ENCODE data around the gene HAPLN1.

HAPLN1 gene

GRCh38 chr5:83672646-83673045 is 48.0 kb downstream of the HAPLN1 start:
- Histone ChIP-seq H3K27me3 (ENCODE audit: control insufficient read depth, insufficient read depth, low read length) (no peaks in the 10 kb centered on the region), H3K4me1 (ENCODE audit: control insufficient read depth, insufficient read depth, low read length) (no peaks in the 10 kb centered on the region), H3K9ac (ENCODE audit: low read length) (no peak overlapping the region), H3K4me3 (ENCODE audit: low read length) (no peak overlapping the region), H3K36me3 (ENCODE audit: control insufficient read depth, insufficient read depth, low read length) (no peaks in the 10 kb centered on the region), H3K9me3 (ENCODE audit: control insufficient read depth, low read length) (no peaks in the 10 kb centered on the region)

DNA sequence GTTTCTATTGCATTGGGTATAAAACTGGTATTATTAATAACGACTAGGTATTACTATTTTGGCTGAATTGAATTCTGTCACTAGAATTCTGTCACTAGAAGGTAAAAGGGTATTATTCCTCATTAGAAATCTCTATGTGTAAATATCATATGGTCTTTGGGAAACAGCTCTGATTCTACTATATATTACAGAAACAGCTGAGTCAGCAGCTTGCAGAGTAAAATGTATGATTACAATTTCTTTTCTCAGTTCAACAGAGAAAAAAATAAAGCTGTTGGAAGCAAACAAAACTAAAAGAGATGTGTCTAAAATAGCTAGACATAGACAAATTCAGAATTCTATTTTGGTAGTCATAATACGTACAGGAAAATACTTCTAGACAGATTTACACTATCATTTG is 48.5 kb downstream of the HAPLN1 start:
- no peak overlapping the region for H3K4me3 ChIP-seq (ENCODE audit: low read length)
- no peak overlapping the region for H3K9ac ChIP-seq (ENCODE audit: low read length)
- H3K27me3 ChIP-seq (ENCODE audit: control insufficient read depth, insufficient read depth, low read length): no peaks in the 10 kb centered on the region
- no peaks in the 10 kb centered on the region for H3K36me3 ChIP-seq (ENCODE audit: control insufficient read depth, insufficient read depth, low read length)
- no peaks in the 10 kb centered on the region for H3K4me1 ChIP-seq (ENCODE audit: control insufficient read depth, insufficient read depth, low read length)
- no peaks in the 10 kb centered on the region for H3K9me3 ChIP-seq (ENCODE audit: control insufficient read depth, low read length)

GRCh38 chr5:83665631-83666030 is 55.0 kb downstream of the HAPLN1 start:
- no peaks in the 10 kb centered on the region for H3K9me3 ChIP-seq (ENCODE audit: control insufficient read depth, low read length)
- H3K4me3 ChIP-seq (ENCODE audit: low read length): no peak overlapping the region
- H3K27me3 ChIP-seq (ENCODE audit: control insufficient read depth, insufficient read depth, low read length): no peaks in the 10 kb centered on the region
- H3K9ac ChIP-seq (ENCODE audit: low read length): no peak overlapping the region
- H3K4me1 ChIP-seq (ENCODE audit: control insufficient read depth, insufficient read depth, low read length): no peaks in the 10 kb centered on the region
- H3K36me3 ChIP-seq (ENCODE audit: control insufficient read depth, insufficient read depth, low read length): no peaks in the 10 kb centered on the region

DNA sequence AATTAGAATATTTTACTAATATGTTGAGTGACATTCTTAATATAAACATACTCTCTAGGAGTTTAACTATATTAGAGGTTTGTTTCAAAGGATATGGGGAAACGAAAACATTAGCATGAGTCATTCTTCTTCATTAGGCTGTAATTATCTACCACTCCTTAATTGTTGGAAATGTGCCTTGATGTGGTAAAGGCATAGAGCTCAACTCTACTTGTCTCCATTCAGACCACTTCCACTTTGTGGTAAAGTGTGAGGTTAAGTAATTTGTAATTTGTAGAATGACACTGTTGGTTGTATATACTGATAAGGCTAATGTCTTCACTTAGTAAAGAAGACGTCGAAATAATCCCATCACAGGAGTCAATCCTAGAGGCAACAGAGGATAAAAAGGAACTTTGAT is 58.1 kb downstream of the HAPLN1 start:
- Histone ChIP-seq H3K36me3 (ENCODE audit: control insufficient read depth, insufficient read depth, low read length) (no peaks in the 10 kb centered on the region), H3K9me3 (ENCODE audit: control insufficient read depth, low read length) (no peaks in the 10 kb centered on the region), H3K9ac (ENCODE audit: low read length) (no peak overlapping the region), H3K4me1 (ENCODE audit: control insufficient read depth, insufficient read depth, low read length) (no peaks in the 10 kb centered on the region), H3K27me3 (ENCODE audit: control insufficient read depth, insufficient read depth, low read length) (no peaks in the 10 kb centered on the region), H3K4me3 (ENCODE audit: low read length) (no peak overlapping the region)

GRCh38 chr5:83657807-83658525 is 62.7 kb downstream of the HAPLN1 start:
- Histone ChIP-seq H3K4me3 (ENCODE audit: low read length) (no peak overlapping the region), H3K4me1 (ENCODE audit: control insufficient read depth, insufficient read depth, low read length) (no peaks in the 10 kb centered on the region), H3K9ac (ENCODE audit: low read length) (no peak overlapping the region), H3K9me3 (ENCODE audit: control insufficient read depth, low read length) (no peaks in the 10 kb centered on the region), H3K27me3 (ENCODE audit: control insufficient read depth, insufficient read depth, low read length) (no peaks in the 10 kb centered on the region), H3K36me3 (ENCODE audit: control insufficient read depth, insufficient read depth, low read length) (no peaks in the 10 kb centered on the region)

DNA sequence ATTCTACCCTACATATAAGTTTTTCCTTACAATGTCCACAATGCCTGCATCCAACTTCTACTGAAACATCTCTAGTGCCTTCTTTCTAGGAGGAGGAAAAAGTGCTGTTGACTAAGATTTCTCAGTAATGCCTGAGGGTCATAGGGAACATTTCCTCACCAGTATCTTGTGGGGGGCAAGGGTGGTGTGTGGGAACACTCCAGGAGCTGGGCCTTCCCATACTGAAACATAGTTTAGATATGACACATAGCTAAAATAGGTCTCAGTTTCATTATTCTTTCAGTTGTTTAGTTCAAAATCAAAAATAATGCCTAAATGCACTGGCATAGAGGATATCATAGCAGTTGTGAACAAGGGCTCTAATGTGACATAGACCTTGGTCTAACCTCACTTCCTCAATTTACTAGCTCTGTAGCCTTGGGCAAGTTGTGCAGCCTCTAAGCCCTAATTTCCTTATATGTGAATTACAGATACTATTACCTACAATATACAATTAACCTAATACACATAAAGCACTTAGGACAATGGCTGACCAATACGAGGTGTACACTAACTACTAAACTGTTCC is 66.1 kb downstream of the HAPLN1 start:
- no peak overlapping the region for H3K4me3 ChIP-seq (ENCODE audit: low read length)
- no peak overlapping the region for H3K9ac ChIP-seq (ENCODE audit: low read length)
- H3K4me1 ChIP-seq (ENCODE audit: control insufficient read depth, insufficient read depth, low read length): no peaks in the 10 kb centered on the region
- H3K27me3 ChIP-seq (ENCODE audit: control insufficient read depth, insufficient read depth, low read length): no peaks in the 10 kb centered on the region
- no peaks in the 10 kb centered on the region for H3K36me3 ChIP-seq (ENCODE audit: control insufficient read depth, insufficient read depth, low read length)
- no peaks in the 10 kb centered on the region for H3K9me3 ChIP-seq (ENCODE audit: control insufficient read depth, low read length)

- no peaks in the 10 kb centered on the region for H3K9me3 ChIP-seq (ENCODE audit: control insufficient read depth, low read length)
Measured at GRCh38 chr5:83653669-83654068, 67.0 kb downstream of the HAPLN1 start.

GRCh38 chr5:83645936-83646335 is 74.7 kb downstream of the HAPLN1 start:
- Histone ChIP-seq H3K4me3 (ENCODE audit: low read length) (no peak overlapping the region), H3K9ac (ENCODE audit: low read length) (no peak overlapping the region), H3K36me3 (ENCODE audit: control insufficient read depth, insufficient read depth, low read length) (no peaks in the 10 kb centered on the region), H3K9me3 (ENCODE audit: control insufficient read depth, low read length) (no peaks in the 10 kb centered on the region), H3K4me1 (ENCODE audit: control insufficient read depth, insufficient read depth, low read length) (no peaks in the 10 kb centered on the region), H3K27me3 (ENCODE audit: control insufficient read depth, insufficient read depth, low read length) (no peaks in the 10 kb centered on the region)

More at GRCh38 chr5:83653669-83654068, 67.0 kb downstream of the HAPLN1 start:
- Histone ChIP-seq H3K4me3 (ENCODE audit: low read length) (no peak overlapping the region), H3K36me3 (ENCODE audit: control insufficient read depth, insufficient read depth, low read length) (no peaks in the 10 kb centered on the region), H3K4me1 (ENCODE audit: control insufficient read depth, insufficient read depth, low read length) (no peaks in the 10 kb centered on the region), H3K9ac (ENCODE audit: low read length) (no peak overlapping the region), H3K27me3 (ENCODE audit: control insufficient read depth, insufficient read depth, low read length) (no peaks in the 10 kb centered on the region)

DNA sequence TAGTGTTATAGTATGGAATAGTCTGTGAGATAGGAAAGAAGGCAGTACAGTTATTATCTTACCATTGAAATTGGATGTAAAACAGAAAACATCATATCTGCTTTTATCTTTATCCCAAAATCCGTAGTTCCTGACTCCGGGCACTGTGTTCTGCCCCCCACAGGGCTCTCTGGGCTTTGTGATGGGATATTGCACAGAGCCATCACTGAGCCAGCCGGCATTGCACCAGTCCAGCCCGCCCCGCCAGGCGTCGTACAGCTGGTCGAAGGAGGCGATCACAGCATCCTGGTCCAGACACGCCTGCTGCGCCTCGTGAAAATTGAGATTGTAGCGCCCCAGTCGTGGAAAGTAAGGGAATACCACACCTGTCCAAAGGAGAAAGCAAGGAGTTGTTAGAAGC is 76.4 kb downstream of the HAPLN1 start:
- no peak overlapping the region for H3K4me3 ChIP-seq (ENCODE audit: low read length)
- H3K9ac ChIP-seq (ENCODE audit: low read length): no peak overlapping the region
- H3K9me3 ChIP-seq (ENCODE audit: control insufficient read depth, low read length): no peaks in the 10 kb centered on the region
- H3K4me1 ChIP-seq (ENCODE audit: control insufficient read depth, insufficient read depth, low read length): no peaks in the 10 kb centered on the region
- H3K27me3 ChIP-seq (ENCODE audit: control insufficient read depth, insufficient read depth, low read length): no peaks in the 10 kb centered on the region
- H3K36me3 ChIP-seq (ENCODE audit: control insufficient read depth, insufficient read depth, low read length): no peaks in the 10 kb centered on the region

GRCh38 chr5:83641946-83642345 is 78.7 kb downstream of the HAPLN1 start:
- H3K9ac ChIP-seq (ENCODE audit: low read length): no peak overlapping the region
- no peak overlapping the region for H3K4me3 ChIP-seq (ENCODE audit: low read length)
- no peaks in the 10 kb centered on the region for H3K9me3 ChIP-seq (ENCODE audit: control insufficient read depth, low read length)
- no peaks in the 10 kb centered on the region for H3K27me3 ChIP-seq (ENCODE audit: control insufficient read depth, insufficient read depth, low read length)
- no peaks in the 10 kb centered on the region for H3K4me1 ChIP-seq (ENCODE audit: control insufficient read depth, insufficient read depth, low read length)
- H3K36me3 ChIP-seq (ENCODE audit: control insufficient read depth, insufficient read depth, low read length): no peaks in the 10 kb centered on the region

DNA sequence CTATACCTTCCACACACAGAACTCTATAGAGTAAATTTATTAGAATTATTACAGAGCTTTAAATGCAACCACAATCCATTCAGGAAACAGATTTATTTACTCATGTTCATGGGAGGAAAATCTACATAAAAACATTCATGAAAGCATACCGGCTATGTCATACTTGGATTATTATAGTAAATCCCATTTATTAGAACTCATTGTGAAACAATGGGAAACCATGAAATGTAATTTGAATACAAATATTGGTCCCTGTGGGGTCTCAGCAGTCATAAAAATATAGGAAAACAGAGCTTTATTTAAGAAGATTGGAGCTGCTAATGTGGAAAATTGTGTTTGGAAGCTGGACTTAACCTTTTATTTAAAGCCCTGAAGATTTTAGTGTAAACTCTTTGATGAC is 80.7 kb downstream of the HAPLN1 start:
- no peaks in the 10 kb centered on the region for H3K27me3 ChIP-seq (ENCODE audit: control insufficient read depth, insufficient read depth, low read length)
- no peak overlapping the region for H3K9ac ChIP-seq (ENCODE audit: low read length)
- no peak overlapping the region for H3K4me3 ChIP-seq (ENCODE audit: low read length)
- H3K4me1 ChIP-seq (ENCODE audit: control insufficient read depth, insufficient read depth, low read length): no peaks in the 10 kb centered on the region
- H3K9me3 ChIP-seq (ENCODE audit: control insufficient read depth, low read length): no peaks in the 10 kb centered on the region
- H3K36me3 ChIP-seq (ENCODE audit: control insufficient read depth, insufficient read depth, low read length): no peaks in the 10 kb centered on the region

DNA sequence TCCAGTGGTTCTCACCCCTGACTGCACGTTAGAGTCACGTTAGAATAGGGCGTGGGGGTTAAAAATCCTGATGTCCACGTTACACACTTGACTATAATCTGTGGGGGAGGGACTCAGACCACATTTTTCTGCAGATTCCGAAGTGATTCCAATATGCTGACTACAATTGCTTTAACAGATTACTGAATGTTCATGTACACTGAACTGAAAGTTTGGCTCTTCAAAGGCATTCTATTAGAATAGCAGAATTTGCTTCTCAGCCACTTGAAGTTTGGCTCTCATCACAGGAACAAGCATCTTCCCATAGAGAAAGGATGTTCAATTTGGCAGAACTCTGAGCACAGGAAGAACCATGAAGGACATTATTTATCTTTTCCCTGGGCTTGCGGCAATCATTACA is 84.5 kb downstream of the HAPLN1 start:
- Histone ChIP-seq H3K27me3 (ENCODE audit: control insufficient read depth, insufficient read depth, low read length) (no peaks in the 10 kb centered on the region), H3K4me1 (ENCODE audit: control insufficient read depth, insufficient read depth, low read length) (no peaks in the 10 kb centered on the region), H3K36me3 (ENCODE audit: control insufficient read depth, insufficient read depth, low read length) (no peaks in the 10 kb centered on the region), H3K9me3 (ENCODE audit: control insufficient read depth, low read length) (no peaks in the 10 kb centered on the region), H3K4me3 (ENCODE audit: low read length) (no peak overlapping the region), H3K9ac (ENCODE audit: low read length) (no peak overlapping the region)
